A673 (cell line): ENCODE results near the gene H2BK1.

ENCODE experiments used
- CTCF ChIP-seq: fragments of 300-800, 200-600 bp; sonication (generic); conservative IDR thresholded peaks from 2 replicates; pipeline ENCODE4 v1.5.1; 2017; ENCODE audit warnings: low read depth, mild to moderate bottlenecking, antibody characterized with exemption, low read length, moderate library complexity, mixed read lengths
- EZH2 ChIP-seq: fragments of 200-600 bp; sonication (generic); IDR thresholded peaks from 2 replicates; pipeline ENCODE4 v1.6.1; 2017; ENCODE audit warnings: borderline replicate concordance, low read depth, mild to moderate bottlenecking, mixed read lengths, antibody characterized with exemption, low read length; ENCODE audit not compliant: poor library complexity, severe bottlenecking

DNA sequence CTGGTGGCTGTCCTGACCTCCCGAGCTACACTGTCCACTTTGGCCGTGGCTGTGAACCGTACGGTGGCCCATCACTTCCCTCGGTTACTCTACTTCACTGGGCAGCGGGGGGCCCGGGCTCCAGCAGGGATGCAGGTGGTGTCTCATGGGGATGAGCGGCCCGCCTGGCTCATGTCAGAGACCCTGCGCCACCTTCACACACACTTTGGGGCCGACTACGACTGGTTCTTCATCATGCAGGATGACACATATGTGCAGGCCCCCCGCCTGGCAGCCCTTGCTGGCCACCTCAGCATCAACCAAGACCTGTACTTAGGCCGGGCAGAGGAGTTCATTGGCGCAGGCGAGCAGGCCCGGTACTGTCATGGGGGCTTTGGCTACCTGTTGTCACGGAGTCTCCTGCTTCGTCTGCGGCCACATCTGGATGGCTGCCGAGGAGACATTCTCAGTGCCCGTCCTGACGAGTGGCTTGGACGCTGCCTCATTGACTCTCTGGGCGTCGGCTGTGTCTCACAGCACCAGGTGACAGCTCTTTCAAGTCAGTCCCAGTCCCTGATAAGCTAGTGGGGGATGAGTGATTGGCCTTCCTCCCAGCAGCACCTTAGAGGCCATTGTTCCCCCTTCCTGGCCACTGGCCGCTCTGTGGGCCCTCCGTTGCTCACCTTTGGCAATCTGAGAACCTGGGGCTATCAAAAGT is 25.0 kb upstream of the H2BK1 start:
- TF ChIP-seq CTCF, result no peak
- no peak for TF ChIP-seq EZH2
